DMS 273 (cell line): Measurements from ENCODE around the gene ASB15.
"Not testable (repeated sequence)": the region's sequence is repeated elsewhere in the genome, so short reads cannot be mapped to it uniquely, and the experiment has no call there.

Experiments
- DNase-seq: peaks from one replicate; lab custom pipeline; 2025; ENCODE audit not compliant: unreplicated experiment; lab: John Stamatoyannopoulos, UW

Gene ASB15

GRCh38 chr7:123634011-123634573 is 32.5 kb downstream of the ASB15 start:
- DNase-seq: not testable (repeated sequence)

DNA sequence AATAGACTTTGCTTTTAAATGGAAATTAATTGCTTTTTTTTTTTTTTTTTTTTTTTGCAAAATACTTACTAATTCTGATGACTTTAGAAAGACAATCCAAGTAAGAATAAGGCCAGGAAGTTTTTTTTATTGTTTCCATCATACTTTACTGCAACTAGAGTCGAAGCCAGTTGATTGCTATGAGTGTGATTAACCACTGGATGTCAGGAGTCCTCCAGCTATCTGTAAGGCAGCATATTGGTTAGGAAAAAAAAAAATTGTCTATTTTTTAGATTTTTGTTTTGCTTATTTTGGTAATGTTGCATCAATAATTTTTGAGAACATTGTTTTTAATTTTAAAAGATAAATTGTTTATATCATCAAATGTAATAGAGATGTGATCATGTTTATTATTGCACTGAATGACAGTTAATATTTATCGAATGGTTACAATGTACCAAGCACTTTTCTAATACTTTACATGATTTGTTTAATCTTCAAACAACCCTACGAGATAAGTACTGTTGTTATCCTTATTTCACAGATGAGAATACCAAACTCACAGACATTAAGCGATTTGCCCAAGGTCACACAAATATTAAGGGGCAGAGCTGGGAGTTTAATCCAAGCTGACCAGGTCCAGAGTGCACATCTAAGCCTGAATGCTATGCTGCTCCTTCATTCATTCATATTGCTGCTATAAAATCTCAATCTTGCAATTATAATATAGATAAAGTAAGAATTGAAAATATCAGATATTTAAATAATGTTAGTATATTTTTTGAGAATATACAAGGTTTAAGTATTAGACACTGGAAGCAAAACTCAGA is 34.1 kb downstream of the ASB15 start:
- peak; percentile 51 for DNase-seq

DNA sequence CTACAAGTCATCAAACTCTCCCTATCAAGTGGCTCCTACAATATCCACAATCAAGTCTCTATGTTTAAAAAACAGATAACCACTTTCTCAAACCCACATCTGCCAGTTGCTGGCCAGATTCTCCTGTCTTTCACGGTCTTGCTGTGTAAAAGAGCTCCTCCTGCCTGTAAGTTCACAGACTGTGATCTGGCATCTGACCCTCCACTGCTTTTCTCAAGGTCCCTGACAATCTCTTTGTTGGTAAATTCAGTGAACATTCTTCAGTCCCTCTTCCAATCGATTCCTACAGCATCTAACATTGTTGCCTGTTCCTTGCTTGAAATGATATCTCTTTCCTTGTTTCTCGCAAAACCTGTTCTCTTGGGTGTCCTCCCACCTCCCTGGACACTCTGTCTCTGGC is 35.6 kb downstream of the ASB15 start:
- DNase-seq: peak; percentile 13

DNA sequence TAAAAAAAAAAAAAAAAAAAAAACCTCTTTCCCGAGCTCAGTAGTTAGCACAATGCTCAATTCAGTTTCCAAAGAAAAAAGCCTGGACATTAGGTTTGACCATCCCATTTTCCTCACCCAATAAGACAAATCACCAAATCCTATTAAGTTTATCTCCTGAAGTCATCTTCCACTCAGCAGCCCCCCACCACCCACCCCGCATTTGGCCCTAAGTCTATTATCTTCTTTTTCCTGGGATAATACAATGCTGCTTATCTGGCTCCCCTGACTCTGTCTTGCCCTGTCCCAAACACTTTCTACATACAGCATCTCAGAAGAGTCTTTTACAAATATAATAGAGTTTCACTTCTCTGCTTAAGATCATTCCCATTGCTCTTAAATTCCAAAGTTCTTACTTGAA is 36.3 kb downstream of the ASB15 start:
- DNase-seq: no peak

DNA sequence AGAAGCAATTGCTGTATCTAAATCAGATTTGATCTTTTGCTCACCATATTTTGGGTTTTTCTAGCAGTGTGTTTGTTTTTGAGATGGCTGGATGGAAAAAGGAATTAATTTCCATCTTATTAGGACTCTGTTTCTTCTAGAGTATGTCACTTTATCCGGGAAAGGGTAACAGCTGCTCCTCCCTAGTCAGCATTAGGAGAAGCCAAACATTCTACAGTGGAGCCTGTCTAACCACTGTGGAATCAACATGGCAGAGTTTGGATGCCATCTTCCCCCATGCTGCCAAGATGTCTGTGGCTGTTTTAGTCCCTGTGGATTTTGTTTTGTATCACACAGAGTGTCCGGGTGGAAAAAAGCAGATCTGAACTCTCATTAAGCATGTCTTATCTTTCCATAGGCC is 38.0 kb downstream of the ASB15 start:
- DNase-seq: peak; percentile 16

GRCh38 chr7:123640583-123640982 is 39.0 kb downstream of the ASB15 start:
- DNase-seq: no peak

GRCh38 chr7:123641901-123642300 is 40.3 kb downstream of the ASB15 start:
- DNase-seq: no peak

DNA sequence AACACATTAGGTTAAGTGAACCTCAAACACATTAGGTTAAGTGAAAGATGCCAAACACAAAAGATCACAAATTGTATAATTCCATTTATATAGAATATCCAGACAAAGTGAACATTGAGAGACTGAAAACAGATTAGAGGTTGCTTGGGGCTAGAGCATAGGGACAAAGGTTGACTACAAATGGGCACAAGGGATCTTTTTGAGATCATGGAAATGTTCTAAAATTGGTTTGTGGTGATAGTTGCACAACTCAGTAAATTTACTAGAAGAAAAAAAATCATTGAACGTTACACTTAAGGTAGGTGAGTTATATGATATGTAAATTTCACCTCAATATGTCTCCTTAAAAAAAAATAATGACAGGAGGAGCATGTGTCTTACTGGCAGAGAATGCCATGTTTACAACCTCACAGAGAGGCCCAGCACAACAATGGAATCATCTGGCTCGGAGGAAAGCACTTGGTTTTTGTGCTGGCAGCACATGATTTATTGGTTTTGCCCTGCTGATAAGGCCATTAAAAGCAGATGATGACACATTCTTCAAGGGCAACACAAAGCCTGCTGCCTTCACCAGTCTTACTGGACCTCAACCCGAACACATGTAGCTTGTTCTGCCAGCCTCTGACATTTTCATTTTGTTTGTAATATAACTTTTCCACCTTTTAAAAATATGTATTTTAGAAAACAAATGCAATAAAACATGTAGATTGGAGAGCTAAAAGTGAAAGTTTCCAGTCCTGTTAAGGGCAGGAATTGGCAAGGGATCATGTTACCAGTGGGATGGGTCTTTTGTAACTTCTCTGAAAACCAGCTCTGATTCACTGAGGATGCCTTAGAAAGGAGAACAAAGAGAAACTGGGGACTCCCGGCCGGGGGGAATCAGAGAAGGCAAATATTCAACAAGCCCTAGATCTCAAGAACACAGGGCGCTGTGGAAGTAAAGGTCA is 42.1 kb downstream of the ASB15 start:
- DNase-seq: peak; percentile 27

DNA sequence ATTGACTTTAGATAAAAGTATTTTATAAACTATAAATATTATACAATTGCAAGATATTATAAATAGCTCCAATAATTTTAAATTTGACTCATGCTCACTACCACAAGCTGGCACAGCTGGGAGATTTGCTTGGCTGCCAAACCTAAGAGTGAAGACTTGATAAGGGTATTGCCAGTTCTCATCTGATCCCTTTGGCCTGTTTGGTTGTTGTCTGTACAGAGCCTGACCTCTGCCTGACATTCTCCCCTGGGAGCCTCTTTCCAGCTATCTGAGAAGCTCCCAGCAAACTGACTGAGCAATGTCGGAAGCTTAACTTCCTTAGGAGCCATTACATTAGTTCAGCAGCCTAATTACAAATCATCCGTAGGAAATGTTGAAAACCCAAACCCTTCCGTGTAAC is 43.9 kb downstream of the ASB15 start:
- no peak for DNase-seq

DNA sequence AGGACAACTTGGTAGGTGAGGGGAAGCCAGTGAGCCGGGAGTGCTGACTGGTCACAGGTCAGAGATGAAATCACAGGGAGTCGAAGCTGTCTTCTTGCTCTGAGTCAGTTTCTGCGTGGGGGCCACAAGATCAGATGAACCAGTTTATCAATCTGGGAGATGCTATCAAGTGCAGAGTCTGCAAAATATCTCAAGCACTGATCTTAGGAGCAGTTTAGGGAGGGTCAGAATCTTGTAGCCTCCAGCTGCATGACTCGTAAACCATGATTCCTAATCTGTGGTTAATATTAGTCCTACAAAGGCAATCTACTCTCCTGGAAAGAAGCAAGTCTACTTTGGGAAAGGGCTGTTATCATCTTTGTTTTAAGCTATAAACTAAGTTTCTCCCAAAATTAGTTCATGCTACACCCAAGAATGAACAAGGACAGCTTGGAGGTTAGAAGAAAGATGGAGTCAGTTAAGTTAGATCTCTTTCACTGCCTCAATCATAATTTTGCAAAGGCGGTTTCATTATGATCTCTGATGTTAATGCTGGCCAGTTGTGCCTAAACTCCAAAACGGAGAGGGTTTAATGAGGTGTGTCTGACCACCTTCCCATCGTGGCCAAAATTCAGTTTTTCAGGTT is 45.6 kb downstream of the ASB15 start:
- DNase-seq: no peak

DNA sequence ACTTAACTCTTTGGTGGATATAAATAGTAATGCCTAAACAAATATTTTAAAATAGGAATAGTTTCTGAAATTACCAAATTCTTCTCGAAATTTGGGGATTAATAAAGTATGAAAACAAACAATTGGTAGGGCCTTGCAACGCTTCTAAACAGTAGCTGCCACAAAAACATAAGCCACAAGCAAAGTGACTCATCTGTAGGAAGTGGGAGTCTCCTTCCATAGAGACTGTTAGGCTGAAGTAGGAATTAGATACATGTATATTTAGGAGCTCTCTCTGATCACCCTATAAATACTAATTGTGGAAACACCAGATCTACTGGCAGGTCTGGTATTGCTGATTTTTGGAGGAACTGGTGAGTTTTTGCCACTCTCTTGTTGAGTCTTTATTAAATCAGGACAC is 48.3 kb downstream of the ASB15 start:
- DNase-seq: no peak

- no peak for DNase-seq
Observed at GRCh38 chr7:123650595-123650994, 49.0 kb downstream of the ASB15 start.

DNA sequence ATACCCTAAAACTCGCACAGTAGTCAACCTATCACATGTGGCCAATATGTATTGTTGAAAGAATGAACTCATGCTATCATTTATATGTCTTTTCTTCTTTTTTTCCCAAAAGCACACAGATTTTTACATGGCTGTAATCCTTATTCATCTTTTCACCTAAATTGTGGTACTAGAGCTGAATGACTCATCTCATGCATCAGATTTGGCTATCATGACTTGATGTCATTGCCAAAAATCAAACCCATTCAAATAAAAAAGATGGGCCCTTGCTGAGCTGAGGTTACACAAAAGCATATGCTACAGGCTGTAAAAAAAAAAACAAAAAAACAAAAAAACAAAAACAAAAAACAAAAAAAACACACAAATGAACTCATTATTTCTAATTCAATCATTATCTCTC is 50.8 kb downstream of the ASB15 start:
- DNase-seq: no peak

- no peak for DNase-seq
Observed at GRCh38 chr7:123653162-123653561, 51.5 kb downstream of the ASB15 start.

GRCh38 chr7:123655614-123656013 is 54.0 kb downstream of the ASB15 start, which contains the start of gene LMOD2:
TSS of gene LMOD2 (plus strand) at chr7:123655866. CDS start at chr7:123655964, 98 bp downstream.
- no peak for DNase-seq

GRCh38 chr7:123656544-123657303 is 55.1 kb downstream of the ASB15 start:
- DNase-seq: no peak

GRCh38 chr7:123657304-123657685 is 55.7 kb downstream of the ASB15 start:
- no peak for DNase-seq

DNA sequence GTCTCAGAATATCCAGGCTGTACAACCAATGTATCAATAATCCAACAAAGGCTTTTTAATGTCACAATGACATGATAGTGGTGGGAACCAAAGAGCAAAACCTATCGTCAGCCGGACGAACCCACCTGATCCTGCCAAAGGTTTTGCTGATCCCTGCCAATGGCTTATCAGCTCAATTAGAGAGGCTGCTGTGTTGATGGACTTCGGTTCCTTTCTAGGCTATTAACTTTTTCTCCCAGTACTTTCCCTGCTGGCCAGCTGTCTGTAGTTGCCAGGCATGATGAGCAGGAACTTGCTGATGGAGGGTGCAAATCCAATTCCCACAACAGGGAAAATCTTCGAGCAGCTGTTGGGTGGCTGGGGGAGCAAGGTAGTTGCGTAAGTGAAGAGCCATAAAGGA is 56.4 kb downstream of the ASB15 start:
- DNase-seq: no peak

DNA sequence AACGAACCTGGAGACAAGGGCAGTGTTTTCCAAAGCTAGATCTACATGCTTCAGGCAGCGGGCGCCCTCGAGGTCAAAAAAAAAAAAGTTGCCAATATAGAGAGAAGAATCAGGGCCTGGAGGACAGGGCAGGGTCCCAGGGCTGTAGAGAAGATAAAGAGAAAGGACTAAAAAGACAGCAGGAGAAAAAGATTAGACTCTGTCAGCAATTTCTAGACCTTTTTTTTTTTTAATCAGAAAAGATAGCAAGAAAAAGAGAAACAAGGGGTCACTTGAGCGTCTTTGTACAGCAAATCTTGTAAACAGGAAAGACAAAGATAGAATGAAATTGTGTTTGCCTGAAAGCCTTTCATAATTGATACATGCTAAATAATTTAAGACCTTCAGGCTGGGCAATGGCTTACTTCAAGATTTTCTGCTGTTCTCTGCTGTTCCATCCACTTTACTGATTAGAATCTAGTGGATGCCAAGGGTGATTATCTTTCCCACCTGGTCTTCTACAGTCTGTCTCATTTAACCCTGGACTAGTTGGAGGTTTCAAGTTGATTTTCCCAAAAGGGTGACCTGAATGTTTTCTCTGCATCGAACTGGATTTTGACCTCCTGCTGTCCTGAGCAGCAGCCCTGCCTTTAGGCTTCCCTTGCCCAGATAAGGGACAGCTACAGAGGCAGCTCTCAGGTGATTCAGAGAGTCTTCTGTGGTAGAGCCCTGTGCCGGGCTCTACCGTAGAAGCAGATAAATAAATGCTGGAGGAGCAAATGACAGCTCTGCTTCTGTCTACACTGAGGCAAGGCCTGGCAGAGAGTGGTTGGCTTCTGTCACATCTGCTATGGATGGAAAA is 59.1 kb downstream of the ASB15 start:
- no peak for DNase-seq

DNA sequence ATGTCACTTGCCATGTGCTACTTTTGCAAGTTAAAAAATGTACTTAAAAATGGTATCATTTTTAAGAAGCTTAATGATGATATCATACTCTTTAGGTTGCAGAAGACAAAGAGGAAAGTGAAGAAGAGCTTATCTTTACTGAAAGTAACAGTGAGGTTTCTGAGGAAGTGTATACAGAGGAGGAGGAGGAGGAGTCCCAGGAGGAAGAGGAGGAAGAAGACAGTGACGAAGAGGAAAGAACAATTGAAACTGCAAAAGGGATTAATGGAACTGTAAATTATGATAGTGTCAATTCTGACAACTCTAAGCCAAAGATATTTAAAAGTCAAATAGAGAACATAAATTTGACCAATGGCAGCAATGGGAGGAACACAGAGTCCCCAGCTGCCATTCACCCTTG is 60.1 kb downstream of the ASB15 start:
- DNase-seq: no peak
